ENCODE results near the gene SPACA4. TPM values are rescaled to one million over a fixed set of nuclear protein-coding genes. Genes with fewer than 3 reads are reported as not detected.

Gene SPACA4
- total and polyA plus RNA-seq, 2 of the 4 experiments (the other 2 are of a cell fraction) = not detected

- WGBS, 2 experiments (ENCODE audit: extremely low coverage in 2 of 2, insufficient read length in 1 of 2) = 100% methylated on average over 1 of the region's 2 CpGs; no CpG with 5 or more reads in 1 of the 2 experiments
- H2AFZ ChIP-seq (replicated peaks; ENCODE audit: low read length, poor library complexity) = no peak overlapping the region
- dilution Hi-C loops (cut with HindIII; ENCODE audit: low sequenced_read_pairs, unreplicated experiment) (no loop called here), in situ Hi-C loops (cut with MboI; ENCODE audit: low sequenced_read_pairs) (loop anchor here (10.0 kb wide), 2 partner anchors 193 to 323 kb away; partner anchors contain the start of genes FTL and HSD17B14), intact Hi-C loops (cut with micrococcal nuclease) (loop anchor here (10.0 kb wide), 1 partner anchor 323 kb away; the partner anchor contains the start of gene FTL)
- H3K79me1 ChIP-seq (ENCODE audit: low read depth in 1 of 2, low read length in 2 of 2) = peaks cover 0 to 4% of the 10 kb centered on the region in 2 experiments; a peak in 2 of 4 replicates
- H4K91ac ChIP-seq (ENCODE audit: insufficient read depth, low read depth, low read length) = no peak overlapping the region
- peaks cover 5% of the 10 kb centered on the region for H3K9me1 ChIP-seq (ENCODE audit: insufficient read depth, low read length)
- POLR2A ChIA-PET (ENCODE audit: unreplicated experiment) = no interaction called here
- no peak overlapping the region for H3K4me3 ChIP-seq (ENCODE audit: insufficient read depth, low read depth, low read length)
- H3K18ac ChIP-seq (ENCODE audit: low read depth, low read length) = no peak overlapping the region
- H4K5ac ChIP-seq (ENCODE audit: low read depth, low read length) = no peak overlapping the region
- H3K23ac ChIP-seq (ENCODE audit: low read depth, low read length) = no peak overlapping the region
- H3K56ac ChIP-seq (ENCODE audit: extremely low read depth, insufficient read depth, low read length) = no peak overlapping the region
- H3K27ac ChIP-seq (ENCODE audit: insufficient read depth, low read length) = no peak overlapping the region
- CTCF ChIA-PET = no interaction called here
- H2BK120ac ChIP-seq (ENCODE audit: low read depth, low read length) = no peak overlapping the region
- no peaks in the 10 kb centered on the region for H3K27me3 ChIP-seq (ENCODE audit: control insufficient read depth, insufficient read depth, low read length)
- no peak overlapping the region for H4K8ac ChIP-seq (ENCODE audit: low read depth in 2 of 2, low read length in 2 of 2)
- H2BK5ac ChIP-seq (ENCODE audit: low read depth, low read length, poor library complexity, severe bottlenecking) = no peak overlapping the region
- no TSS peak for BruUV-seq (replicated peaks)
- H3K4ac ChIP-seq (ENCODE audit: low read depth, low read length) = no peak overlapping the region
- TF ChIP-seq MXI1 (IDR thresholded peaks at IDR 0.05; ENCODE audit: borderline replicate concordance, low read depth, low read length) = no peak
- no peak for TF ChIP-seq NFE2L2 (IDR thresholded peaks at IDR 0.05; ENCODE audit: low read depth, low read length)
- TF ChIP-seq RFX5 (IDR thresholded peaks at IDR 0.05; ENCODE audit: low read depth, low read length) = no peak
- TF ChIP-seq POLR2A (IDR thresholded peaks at IDR 0.05; ENCODE audit: low read depth, low read length) = no peak
- TF ChIP-seq USF2 (IDR thresholded peaks at IDR 0.05; ENCODE audit: low read depth, low read length) = no peak
- no peak for TF ChIP-seq CTCF (conservative IDR thresholded peaks at IDR 0.05; ENCODE audit: low read depth, low read length)
- TF ChIP-seq CEBPB (IDR thresholded peaks at IDR 0.05; ENCODE audit: low read depth, low read length) = no peak
- no peak for TF ChIP-seq RAD21 (IDR thresholded peaks at IDR 0.05; ENCODE audit: low read length)
- no peak for TF ChIP-seq ELK1 (IDR thresholded peaks at IDR 0.05; ENCODE audit: borderline replicate concordance, low read depth, low read length)
- TF ChIP-seq CHD1 (IDR thresholded peaks at IDR 0.05; ENCODE audit: low read depth, low read length) = no peak
- ATAC-seq (ENCODE audit: low read depth) (no peak), DNase-seq (no peak)
- H3K36me3 ChIP-seq (ENCODE audit: control insufficient read depth, insufficient read depth, low read length) = no peaks in the 10 kb centered on the region
- no peak overlapping the region for H2BK15ac ChIP-seq (ENCODE audit: low read depth, low read length)
- H3K9me3 ChIP-seq (ENCODE audit: control insufficient read depth, insufficient read depth, low read length) = no peaks in the 10 kb centered on the region
- no peak overlapping the region for H2AK9ac ChIP-seq (replicated peaks; ENCODE audit: low read depth, low read length, poor library complexity)
- H2BK20ac ChIP-seq (ENCODE audit: low read depth, low read length) = no peak overlapping the region
- H3K9ac ChIP-seq (ENCODE audit: low read depth, low read length) = no peak overlapping the region
- no peak overlapping the region for H3K4me2 ChIP-seq (ENCODE audit: low read depth, low read length)
- H3K14ac ChIP-seq (replicated peaks; ENCODE audit: low read depth, low read length) = no peak overlapping the region
- H4K20me1 ChIP-seq (ENCODE audit: insufficient read depth, low read length) = peaks cover 3% of the 10 kb centered on the region; the same call in 1 of the 2 replicates
- H3K4me1 ChIP-seq (ENCODE audit: control insufficient read depth, insufficient read depth, low read length) = peaks cover 8% of the 10 kb centered on the region
- H2AK5ac ChIP-seq (ENCODE audit: low read depth, low read length) = no peak overlapping the region
These were observed 35.3 kb downstream of the SPACA4 start for GRCh38 chr19:48641850-48642249.
